Measurements from ENCODE around the gene DCXR. TPM values are rescaled to one million over a fixed set of nuclear protein-coding genes. Genes with fewer than 3 reads are reported as not detected.

Gene DCXR
- total and polyA plus RNA-seq, 2 of the 13 experiments (the other 11 are each of a cell fraction or from before 2014, with no cell fraction given), result 287 to 311 TPM

DNA sequence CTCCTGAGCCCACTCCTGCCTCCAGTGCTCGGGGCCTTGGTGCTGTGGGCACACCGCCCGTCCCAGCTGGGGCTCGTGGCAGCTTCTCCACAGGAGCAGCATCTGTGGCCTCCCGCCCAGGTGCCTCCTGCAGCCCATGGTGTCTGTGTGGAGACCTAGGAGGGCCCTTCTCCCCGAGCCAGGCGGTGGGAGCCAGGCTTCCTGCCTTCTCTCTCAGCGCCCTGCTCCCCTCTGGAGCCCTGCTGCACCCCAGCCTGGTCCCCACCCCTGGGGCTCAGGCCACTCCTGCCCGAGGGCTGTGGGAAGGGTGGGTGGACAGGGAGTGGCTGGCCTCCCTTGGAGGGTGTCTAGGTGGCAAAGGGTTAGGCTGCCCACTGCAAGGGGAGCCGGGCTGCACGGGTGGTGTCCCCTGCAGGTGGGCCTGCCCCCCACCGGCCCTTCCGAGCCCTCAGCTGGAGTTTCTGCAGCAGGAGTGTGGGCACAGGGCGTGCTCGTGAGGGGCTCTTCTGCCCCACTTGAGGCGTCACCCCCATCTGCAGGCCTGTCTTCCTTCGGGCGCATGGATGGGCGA lies 25.8 kb downstream of the DCXR start (continued):
- TF ChIP-seq JUN (CRISPR knock-in tag; IDR thresholded peaks at IDR 0.05) (no peak), HMGA1 (CRISPR knock-in tag; conservative IDR thresholded peaks at IDR 0.05) (no peak), TARDBP (CRISPR knock-in tag; IDR thresholded peaks at IDR 0.05) (no peak), SRSF4 (IDR thresholded peaks at IDR 0.05; ENCODE audit: low read depth, low read length, poor library complexity, severe bottlenecking) (peak; percentile 10), ONECUT2 (CRISPR knock-in tag; IDR thresholded peaks at IDR 0.05) (no peak), SALL2 (CRISPR knock-in tag; IDR thresholded peaks at IDR 0.05) (0 out of 2 replicates have a peak, but pooled peaks have one; percentile 30), ZNF12 (CRISPR knock-in tag; IDR thresholded peaks at IDR 0.05) (no peak), SAP130 (CRISPR knock-in tag; IDR thresholded peaks at IDR 0.05; ENCODE audit: low read depth) (no peak), ZNF24 (IDR thresholded peaks at IDR 0.05) (no peak), DR1 (CRISPR knock-in tag; IDR thresholded peaks at IDR 0.05) (no peak)
- TF ChIP-seq, protein P1, sequence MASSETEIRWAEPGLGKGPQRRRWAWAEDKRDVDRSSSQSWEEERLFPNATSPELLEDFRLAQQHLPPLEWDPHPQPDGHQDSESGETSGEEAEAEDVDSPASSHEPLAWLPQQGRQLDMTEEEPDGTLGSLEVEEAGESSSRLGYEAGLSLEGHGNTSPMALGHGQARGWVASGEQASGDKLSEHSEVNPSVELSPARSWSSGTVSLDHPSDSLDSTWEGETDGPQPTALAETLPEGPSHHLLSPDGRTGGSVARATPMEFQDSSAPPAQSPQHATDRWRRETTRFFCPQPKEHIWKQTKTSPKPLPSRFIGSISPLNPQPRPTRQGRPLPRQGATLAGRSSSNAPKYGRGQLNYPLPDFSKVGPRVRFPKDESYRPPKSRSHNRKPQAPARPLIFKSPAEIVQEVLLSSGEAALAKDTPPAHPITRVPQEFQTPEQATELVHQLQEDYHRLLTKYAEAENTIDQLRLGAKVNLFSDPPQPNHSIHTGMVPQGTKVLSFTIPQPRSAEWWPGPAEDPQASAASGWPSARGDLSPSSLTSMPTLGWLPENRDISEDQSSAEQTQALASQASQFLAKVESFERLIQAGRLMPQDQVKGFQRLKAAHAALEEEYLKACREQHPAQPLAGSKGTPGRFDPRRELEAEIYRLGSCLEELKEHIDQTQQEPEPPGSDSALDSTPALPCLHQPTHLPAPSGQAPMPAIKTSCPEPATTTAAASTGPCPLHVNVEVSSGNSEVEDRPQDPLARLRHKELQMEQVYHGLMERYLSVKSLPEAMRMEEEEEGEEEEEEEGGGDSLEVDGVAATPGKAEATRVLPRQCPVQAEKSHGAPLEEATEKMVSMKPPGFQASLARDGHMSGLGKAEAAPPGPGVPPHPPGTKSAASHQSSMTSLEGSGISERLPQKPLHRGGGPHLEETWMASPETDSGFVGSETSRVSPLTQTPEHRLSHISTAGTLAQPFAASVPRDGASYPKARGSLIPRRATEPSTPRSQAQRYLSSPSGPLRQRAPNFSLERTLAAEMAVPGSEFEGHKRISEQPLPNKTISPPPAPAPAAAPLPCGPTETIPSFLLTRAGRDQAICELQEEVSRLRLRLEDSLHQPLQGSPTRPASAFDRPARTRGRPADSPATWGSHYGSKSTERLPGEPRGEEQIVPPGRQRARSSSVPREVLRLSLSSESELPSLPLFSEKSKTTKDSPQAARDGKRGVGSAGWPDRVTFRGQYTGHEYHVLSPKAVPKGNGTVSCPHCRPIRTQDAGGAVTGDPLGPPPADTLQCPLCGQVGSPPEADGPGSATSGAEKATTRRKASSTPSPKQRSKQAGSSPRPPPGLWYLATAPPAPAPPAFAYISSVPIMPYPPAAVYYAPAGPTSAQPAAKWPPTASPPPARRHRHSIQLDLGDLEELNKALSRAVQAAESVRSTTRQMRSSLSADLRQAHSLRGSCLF (CRISPR knock-in tag; IDR thresholded peaks at IDR 0.05; ENCODE audit: borderline replicate concordance), result no peak
- TF ChIP-seq, protein P2, sequence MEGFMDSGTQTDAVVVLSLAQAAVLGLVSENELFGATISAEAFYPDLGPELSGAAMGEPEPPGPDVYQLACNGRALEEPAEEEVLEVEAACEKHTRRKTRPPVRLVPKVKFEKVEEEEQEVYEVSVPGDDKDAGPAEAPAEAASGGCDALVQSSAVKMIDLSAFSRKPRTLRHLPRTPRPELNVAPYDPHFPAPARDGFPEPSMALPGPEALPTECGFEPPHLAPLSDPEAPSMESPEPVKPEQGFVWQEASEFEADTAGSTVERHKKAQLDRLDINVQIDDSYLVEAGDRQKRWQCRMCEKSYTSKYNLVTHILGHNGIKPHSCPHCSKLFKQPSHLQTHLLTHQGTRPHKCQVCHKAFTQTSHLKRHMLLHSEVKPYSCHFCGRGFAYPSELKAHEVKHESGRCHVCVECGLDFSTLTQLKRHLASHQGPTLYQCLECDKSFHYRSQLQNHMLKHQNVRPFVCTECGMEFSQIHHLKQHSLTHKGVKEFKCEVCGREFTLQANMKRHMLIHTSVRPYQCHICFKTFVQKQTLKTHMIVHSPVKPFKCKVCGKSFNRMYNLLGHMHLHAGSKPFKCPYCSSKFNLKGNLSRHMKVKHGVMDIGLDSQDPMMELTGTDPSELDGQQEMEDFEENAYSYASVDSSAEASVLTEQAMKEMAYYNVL (CRISPR knock-in tag; IDR thresholded peaks at IDR 0.05; ENCODE audit: borderline replicate concordance), result no peak
- TF ChIP-seq, protein P3, sequence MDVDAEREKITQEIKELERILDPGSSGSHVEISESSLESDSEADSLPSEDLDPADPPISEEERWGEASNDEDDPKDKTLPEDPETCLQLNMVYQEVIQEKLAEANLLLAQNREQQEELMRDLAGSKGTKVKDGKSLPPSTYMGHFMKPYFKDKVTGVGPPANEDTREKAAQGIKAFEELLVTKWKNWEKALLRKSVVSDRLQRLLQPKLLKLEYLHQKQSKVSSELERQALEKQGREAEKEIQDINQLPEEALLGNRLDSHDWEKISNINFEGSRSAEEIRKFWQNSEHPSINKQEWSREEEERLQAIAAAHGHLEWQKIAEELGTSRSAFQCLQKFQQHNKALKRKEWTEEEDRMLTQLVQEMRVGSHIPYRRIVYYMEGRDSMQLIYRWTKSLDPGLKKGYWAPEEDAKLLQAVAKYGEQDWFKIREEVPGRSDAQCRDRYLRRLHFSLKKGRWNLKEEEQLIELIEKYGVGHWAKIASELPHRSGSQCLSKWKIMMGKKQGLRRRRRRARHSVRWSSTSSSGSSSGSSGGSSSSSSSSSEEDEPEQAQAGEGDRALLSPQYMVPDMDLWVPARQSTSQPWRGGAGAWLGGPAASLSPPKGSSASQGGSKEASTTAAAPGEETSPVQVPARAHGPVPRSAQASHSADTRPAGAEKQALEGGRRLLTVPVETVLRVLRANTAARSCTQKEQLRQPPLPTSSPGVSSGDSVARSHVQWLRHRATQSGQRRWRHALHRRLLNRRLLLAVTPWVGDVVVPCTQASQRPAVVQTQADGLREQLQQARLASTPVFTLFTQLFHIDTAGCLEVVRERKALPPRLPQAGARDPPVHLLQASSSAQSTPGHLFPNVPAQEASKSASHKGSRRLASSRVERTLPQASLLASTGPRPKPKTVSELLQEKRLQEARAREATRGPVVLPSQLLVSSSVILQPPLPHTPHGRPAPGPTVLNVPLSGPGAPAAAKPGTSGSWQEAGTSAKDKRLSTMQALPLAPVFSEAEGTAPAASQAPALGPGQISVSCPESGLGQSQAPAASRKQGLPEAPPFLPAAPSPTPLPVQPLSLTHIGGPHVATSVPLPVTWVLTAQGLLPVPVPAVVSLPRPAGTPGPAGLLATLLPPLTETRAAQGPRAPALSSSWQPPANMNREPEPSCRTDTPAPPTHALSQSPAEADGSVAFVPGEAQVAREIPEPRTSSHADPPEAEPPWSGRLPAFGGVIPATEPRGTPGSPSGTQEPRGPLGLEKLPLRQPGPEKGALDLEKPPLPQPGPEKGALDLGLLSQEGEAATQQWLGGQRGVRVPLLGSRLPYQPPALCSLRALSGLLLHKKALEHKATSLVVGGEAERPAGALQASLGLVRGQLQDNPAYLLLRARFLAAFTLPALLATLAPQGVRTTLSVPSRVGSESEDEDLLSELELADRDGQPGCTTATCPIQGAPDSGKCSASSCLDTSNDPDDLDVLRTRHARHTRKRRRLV (CRISPR knock-in tag; IDR thresholded peaks at IDR 0.05), result no peak
- TF ChIP-seq, protein P4, sequence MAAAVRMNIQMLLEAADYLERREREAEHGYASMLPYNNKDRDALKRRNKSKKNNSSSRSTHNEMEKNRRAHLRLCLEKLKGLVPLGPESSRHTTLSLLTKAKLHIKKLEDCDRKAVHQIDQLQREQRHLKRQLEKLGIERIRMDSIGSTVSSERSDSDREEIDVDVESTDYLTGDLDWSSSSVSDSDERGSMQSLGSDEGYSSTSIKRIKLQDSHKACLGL (CRISPR knock-in tag; IDR thresholded peaks at IDR 0.05), result no peak
